Activated CD8-positive, alpha-beta memory T cell treated with anti-CD3 and anti-CD28 coated beads for 1 hour (primary cell): ENCODE results near the gene SCPEP1.
"Not testable (repeated sequence)": the region's sequence is repeated elsewhere in the genome, so short reads cannot be mapped to it uniquely, and the experiment has no call there.

Experiments
- DNase-seq, 2 donors: peaks; one replicate each; pipeline ENCODE4 v3.0.0-alpha.2; 2020; ENCODE audit warnings: low read depth in 1 of 2; ENCODE audit errors: extremely low read depth in 1 of 2

The SCPEP1 gene, protein sequence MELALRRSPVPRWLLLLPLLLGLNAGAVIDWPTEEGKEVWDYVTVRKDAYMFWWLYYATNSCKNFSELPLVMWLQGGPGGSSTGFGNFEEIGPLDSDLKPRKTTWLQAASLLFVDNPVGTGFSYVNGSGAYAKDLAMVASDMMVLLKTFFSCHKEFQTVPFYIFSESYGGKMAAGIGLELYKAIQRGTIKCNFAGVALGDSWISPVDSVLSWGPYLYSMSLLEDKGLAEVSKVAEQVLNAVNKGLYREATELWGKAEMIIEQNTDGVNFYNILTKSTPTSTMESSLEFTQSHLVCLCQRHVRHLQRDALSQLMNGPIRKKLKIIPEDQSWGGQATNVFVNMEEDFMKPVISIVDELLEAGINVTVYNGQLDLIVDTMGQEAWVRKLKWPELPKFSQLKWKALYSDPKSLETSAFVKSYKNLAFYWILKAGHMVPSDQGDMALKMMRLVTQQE

DNA sequence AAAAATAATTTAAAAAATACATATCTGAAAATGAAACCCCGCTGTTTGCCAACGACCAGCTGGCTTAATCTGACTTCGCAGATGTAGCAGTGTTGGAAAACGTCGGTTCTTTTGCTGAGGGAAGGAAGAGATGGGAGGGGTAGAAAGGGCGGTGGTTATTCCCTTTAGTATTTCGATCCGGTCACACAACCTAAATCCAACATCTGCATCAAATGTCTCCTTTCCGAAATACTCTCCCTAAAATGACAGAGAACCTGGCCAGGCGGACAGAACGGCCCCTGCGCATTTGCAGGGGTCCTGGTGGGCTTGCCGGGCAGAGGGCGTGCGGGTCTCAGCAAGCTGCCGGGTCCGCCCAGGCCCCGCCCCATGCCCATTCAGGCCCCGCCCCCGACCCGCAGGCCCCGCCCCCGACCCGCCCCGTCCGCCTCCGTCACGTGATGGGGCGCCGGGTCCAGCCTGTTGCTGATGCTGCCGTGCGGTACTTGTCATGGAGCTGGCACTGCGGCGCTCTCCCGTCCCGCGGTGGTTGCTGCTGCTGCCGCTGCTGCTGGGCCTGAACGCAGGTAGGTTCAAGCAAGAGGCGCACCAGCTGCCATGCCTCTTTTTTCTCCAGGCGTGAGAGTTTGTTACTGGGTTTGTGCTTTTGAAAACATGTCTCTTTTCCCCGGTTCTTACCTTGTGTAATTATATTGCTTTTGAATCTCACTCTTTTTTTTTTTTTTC lies at the start of gene SCPEP1:
TSS of gene SCPEP1 (plus strand) at position 459 of the 723 bp plus-strand sequence. CDS start at position 488, 29 bp downstream.
- peak; percentile 47 to 70 for DNase-seq

- no peak for DNase-seq
These were observed 49.3 kb upstream of the SCPEP1 start for GRCh38 chr17:56928586-56928985.

- no peak for DNase-seq
These were observed 48.5 kb upstream of the SCPEP1 start for GRCh38 chr17:56929362-56929969.

DNA sequence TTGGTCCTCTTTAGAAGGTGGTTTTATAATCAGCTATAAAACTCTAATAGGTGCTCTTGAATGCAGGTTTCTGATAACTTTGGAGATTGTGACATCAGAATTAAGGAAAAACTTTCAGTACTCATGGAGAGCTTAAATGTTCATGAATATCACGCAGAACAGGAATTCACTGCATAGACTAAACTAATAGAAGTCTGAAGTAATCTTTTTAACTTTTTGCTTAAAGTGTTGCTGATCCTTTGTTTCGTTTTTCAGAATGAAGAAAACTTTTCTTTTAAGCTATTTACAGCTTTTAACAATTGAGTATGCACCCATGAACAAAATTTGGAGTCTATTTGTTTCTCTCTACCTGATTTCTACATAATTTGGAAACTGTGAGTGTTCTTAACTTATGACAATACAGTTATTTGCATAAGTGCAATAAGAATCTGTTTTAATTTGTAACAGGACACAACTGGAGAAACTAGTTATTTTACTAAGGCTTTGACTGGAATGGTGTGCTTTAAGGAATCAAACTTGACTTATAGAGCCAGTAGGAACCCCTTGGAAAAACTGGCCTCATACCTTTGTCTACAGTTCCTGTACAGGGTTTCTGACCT lies 47.1 kb upstream of the SCPEP1 start:
- no peak for DNase-seq

DNA sequence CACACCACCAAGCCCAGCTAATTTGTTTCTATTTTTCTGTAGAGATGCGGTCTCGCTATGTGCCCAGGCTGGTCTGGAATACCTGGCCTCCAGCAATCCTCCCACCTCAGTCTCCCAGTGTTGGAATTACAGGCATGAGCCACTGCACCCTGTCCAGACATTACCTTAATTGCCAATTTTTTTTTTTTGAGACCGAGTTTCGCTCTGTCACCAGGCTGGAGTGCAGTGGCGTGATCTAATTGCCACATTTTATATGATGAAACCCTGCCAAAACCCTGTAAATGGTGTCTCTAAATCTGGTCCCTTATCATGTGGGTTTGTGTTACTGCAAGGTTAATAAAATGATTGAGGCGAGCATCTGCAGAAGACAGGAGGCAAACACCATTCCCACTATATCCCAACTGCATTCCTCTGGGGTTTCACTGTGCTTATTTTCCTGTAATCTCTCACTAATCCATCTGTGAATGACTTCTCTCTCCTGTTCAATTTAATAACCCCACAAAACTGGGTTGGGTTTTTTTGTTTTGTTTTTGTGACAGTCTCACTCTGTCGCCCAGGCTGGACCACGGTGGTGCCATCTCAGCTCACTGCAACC lies 44.7 kb upstream of the SCPEP1 start:
- DNase-seq, result no peak

- DNase-seq, result no peak
These were observed 44.1 kb upstream of the SCPEP1 start for GRCh38 chr17:56933868-56934267.

GRCh38 chr17:56934280-56934679 lies 43.7 kb upstream of the SCPEP1 start:
- no peak for DNase-seq

DNA sequence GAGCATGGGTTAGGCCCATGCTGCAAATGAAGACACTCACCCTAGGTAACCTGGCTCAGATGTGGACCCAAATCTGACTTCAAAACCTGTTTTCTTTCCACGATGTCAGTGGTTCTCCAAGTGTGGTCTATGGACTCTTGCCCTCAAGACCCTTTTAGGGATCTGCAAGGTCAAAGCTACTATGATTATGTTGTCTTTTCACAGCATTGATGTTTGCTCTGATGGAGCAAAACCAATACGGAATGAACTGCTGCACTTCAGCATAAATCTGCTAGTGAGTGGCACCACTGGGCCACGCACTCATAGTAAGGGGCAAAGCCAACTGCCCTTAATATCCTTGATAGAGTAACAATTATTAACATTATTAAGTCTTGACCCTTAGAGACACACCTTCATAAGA lies 42.5 kb upstream of the SCPEP1 start:
- DNase-seq, result no peak

DNA sequence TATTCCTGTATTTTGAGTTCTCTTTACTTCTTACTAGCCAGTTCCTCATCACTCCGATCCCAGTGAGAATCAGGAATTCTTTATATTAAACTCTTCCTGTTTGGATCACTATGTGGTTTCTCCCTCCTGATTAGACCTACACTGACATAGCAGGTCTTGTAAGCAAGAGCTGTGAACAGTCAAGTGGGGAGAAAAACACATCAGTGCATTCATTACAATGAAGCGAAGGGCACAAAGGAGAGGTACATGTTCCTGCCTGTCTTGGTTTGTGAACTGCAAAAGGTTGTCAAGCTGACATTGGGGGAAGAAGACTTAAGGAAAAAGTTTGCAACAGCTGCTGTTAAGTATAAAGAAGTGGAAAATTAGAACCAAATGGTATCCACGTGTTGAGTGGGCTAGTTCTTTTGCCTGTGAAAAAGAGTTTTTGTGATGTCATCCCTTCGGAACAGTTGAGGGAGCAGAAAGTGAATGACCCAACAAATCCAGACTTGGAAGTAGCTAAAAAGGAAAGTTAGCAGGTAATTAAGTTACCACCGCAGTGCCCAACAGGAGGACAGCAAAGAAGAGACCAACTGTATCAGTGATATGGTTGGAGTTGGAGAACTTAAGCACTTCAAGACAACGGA lies 41.1 kb upstream of the SCPEP1 start:
- no peak for DNase-seq

DNA sequence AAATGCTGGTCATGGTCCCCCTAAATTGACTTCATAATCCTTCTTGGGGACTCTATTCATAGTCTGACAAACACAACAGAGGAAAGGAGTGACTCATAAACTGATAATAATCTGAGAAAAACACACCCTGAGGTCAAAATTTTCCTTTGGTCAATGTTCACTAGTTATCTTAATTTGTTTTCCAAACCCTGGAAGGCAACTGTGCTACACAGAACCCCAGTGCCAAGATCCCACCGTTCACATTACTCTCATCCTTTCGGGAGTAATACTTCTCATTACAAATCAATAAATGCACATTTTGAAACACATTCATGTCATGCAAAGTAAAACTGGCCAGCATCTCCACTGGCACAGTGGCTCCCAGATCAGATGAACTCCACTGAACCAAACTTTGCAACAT lies 40.2 kb upstream of the SCPEP1 start:
- DNase-seq, result no peak

DNA sequence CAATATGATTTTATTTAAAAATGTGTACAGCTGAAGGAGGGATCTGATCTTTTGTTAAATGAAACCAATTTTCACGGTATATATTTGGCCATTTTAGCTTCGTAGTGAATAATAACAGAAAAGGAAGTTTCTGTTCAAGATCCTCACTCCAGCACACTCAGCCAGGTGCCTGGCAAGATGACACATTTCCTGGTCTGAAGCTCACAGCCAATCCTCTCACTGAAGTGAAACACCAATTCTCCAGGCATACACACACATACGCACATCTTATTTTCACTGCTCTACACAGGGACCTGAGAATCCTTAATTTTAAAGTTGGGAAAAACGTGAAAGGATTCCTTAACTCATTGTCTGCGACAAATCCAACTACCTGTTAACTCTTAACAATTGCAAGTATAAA lies 39.7 kb upstream of the SCPEP1 start:
- not testable (repeated sequence) for DNase-seq

DNA sequence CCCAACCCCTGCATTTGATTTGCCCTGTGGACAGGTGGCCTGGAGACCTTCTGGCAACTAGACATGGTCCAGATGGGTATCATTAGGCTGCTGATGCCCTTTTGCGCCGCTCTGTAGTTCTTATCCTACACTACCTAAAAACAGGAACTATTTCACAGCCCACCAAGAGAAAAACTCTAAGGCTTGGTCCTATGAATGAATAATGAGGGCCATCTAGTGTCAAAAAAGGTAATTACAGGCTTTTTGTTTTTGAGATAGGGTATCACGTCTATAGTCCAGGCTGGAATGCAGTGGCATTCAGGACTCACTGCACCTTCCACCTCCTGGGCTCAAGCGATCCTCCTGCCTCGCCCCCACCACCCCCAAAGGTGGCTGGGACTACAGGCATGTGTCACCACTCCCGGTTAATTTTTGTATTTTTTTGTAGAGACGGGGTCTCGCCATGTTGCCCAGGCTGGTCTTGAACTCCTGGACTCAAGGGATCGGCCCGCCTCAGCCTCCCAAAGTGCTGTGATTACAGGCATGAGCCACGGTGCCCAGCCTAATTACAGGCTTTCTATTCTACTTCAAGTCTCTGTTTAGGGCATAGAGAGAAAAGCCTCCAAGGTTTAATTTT lies 38.0 kb upstream of the SCPEP1 start:
- DNase-seq, result no peak

GRCh38 chr17:56943505-56944125 lies 34.3 kb upstream of the SCPEP1 start:
- DNase-seq, result no peak

DNA sequence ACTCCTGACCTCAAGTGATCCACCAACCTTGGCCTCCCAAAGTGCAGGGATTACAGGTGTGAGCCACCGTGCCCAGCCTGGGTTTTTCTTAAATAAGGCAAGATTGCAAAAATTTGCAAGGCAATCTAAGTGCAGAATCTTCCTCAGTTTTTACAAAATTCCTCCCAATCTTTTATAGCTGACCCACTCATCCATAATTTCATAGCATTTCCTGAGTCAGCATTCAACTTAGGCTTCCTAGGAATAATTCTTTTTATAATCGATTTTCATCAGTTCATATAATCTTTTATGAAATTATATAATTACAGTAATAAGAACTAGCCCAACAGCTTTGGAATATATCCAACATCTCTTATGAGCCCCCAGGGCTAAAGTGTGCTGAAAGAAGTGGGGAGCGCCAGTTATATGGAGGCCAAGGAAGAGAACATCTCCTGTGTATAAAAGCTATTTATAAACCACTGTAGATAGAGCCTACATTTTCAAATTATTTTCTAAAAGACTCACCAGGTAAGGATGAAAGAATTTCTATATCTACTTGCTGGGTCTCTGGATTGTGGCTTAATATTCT lies 31.9 kb upstream of the SCPEP1 start:
- no peak for DNase-seq

DNA sequence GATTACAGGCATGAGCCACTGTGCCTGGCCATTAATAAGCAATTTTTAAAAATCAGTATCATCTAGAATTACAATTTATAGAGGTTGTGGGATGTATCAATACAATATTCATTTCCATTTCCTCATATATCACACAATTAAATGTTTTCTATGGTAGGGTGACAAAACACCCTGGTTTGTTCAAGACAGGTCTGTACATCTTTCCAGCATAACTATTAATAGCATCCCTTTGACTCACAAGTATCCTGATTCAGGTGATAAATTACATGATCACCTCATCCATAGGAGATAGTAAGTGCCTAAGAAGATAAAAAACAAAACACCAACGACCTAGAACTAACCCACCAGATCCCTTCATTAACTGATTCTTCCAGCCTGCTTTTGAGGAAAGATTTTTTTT lies 30.2 kb upstream of the SCPEP1 start:
- DNase-seq, result no peak

DNA sequence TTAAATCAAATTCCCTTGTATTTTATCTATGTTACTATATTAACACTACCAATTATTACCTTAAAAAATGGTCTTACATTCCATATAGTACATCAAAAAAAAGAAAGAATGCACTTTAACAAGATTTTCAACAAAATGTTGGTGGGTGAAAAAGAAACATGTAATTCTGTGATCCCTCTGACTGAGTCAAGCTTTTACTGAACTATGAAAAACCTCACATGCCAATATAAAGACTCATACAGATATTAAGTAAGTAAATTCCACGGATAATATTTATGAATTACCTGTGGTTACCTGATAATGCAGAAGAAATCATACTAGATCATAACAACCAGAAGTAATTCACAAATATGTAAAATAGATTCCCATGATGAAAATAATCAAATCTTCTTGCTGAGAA lies 29.4 kb upstream of the SCPEP1 start:
- DNase-seq, result no peak

DNA sequence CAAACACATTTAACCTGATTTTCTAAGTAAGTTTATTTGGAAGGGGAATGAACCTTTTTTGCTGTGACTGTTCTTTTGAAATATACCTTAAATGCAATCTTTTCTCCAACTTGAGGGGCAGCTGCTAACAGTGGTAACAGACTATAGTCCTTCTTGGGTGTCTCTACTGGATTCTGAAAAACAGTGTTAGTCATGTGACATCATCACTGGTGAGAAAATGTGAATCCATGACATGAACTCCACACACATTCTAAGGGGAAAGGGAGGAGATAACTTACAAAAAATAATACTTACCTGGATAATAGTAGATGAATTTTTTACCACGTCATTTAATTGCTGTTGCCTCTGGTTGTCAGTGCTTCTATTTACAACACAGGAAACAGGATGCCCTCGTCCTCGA lies 28.3 kb upstream of the SCPEP1 start:
- no peak for DNase-seq

- DNase-seq, result no peak
These were observed 20.9 kb upstream of the SCPEP1 start for GRCh38 chr17:56956992-56957391.
